ENCODE results near the gene C11orf58.

C11orf58 gene

GRCh38 chr11:16750417-16750816 lies 12.0 kb downstream of the C11orf58 start:
- no peak for TF ChIP-seq USF1 (IDR thresholded peaks at IDR 0.05)
- TF ChIP-seq RAD21 (IDR thresholded peaks at IDR 0.05; ENCODE audit: low read depth) = no peak
- TF ChIP-seq NFIC (IDR thresholded peaks at IDR 0.05) = no peak
- TF ChIP-seq CREB1 (IDR thresholded peaks at IDR 0.05; ENCODE audit: low read depth) = no peak
- TF ChIP-seq EGR1 (IDR thresholded peaks at IDR 0.05) = no peak
- TF ChIP-seq EP300 (IDR thresholded peaks at IDR 0.05; ENCODE audit: borderline replicate concordance) = no peak
- TF ChIP-seq TEAD4 (IDR thresholded peaks at IDR 0.05) = no peak
- no peak for TF ChIP-seq MAX (IDR thresholded peaks at IDR 0.05)
- no peak for TF ChIP-seq REST (IDR thresholded peaks at IDR 0.05; ENCODE audit: low read depth)
- TF ChIP-seq FOXM1 (IDR thresholded peaks at IDR 0.05; ENCODE audit: borderline replicate concordance, low read depth) = no peak
- no peak for TF ChIP-seq ZBTB7A (IDR thresholded peaks at IDR 0.05; ENCODE audit: low read depth)
- no peak for TF ChIP-seq YY1 (IDR thresholded peaks at IDR 0.05; ENCODE audit: low read depth)
- TF ChIP-seq CEBPB (IDR thresholded peaks at IDR 0.05) = no peak
- TF ChIP-seq TAF1 (IDR thresholded peaks at IDR 0.05; ENCODE audit: low read depth) = no peak
- no peak for TF ChIP-seq TCF12 (IDR thresholded peaks at IDR 0.05; ENCODE audit: low read depth)

GRCh38 chr11:16758382-16759024 lies 20.1 kb downstream of the C11orf58 start:
- TF ChIP-seq TEAD4 (IDR thresholded peaks at IDR 0.05) (no peak), EGR1 (IDR thresholded peaks at IDR 0.05) (no peak), ZBTB7A (IDR thresholded peaks at IDR 0.05; ENCODE audit: low read depth) (no peak), FOXM1 (IDR thresholded peaks at IDR 0.05; ENCODE audit: borderline replicate concordance, low read depth) (no peak), YY1 (IDR thresholded peaks at IDR 0.05; ENCODE audit: low read depth) (no peak), TAF1 (IDR thresholded peaks at IDR 0.05; ENCODE audit: low read depth) (no peak), EP300 (IDR thresholded peaks at IDR 0.05; ENCODE audit: borderline replicate concordance) (no peak), REST (IDR thresholded peaks at IDR 0.05; ENCODE audit: low read depth) (no peak), MAX (IDR thresholded peaks at IDR 0.05) (no peak), USF1 (IDR thresholded peaks at IDR 0.05) (no peak), CREB1 (IDR thresholded peaks at IDR 0.05; ENCODE audit: low read depth) (no peak), RAD21 (IDR thresholded peaks at IDR 0.05; ENCODE audit: low read depth) (no peak), CEBPB (IDR thresholded peaks at IDR 0.05) (no peak), NFIC (IDR thresholded peaks at IDR 0.05) (no peak), TCF12 (IDR thresholded peaks at IDR 0.05; ENCODE audit: low read depth) (no peak)

- TF ChIP-seq ZBTB7A (IDR thresholded peaks at IDR 0.05; ENCODE audit: low read depth) = no peak
- TF ChIP-seq CEBPB (IDR thresholded peaks at IDR 0.05) = no peak
- TF ChIP-seq MAX (IDR thresholded peaks at IDR 0.05) = no peak
- no peak for TF ChIP-seq EP300 (IDR thresholded peaks at IDR 0.05; ENCODE audit: borderline replicate concordance)
- no peak for TF ChIP-seq TCF12 (IDR thresholded peaks at IDR 0.05; ENCODE audit: low read depth)
- TF ChIP-seq EGR1 (IDR thresholded peaks at IDR 0.05) = no peak
- TF ChIP-seq CREB1 (IDR thresholded peaks at IDR 0.05; ENCODE audit: low read depth) = no peak
Observed at GRCh38 chr11:16759857-16760508, 21.5 kb downstream of the C11orf58 start.

- TF ChIP-seq ZBTB7A (IDR thresholded peaks at IDR 0.05; ENCODE audit: low read depth) = no peak
- no peak for TF ChIP-seq REST (IDR thresholded peaks at IDR 0.05; ENCODE audit: low read depth)
- no peak for TF ChIP-seq CREB1 (IDR thresholded peaks at IDR 0.05; ENCODE audit: low read depth)
- TF ChIP-seq CEBPB (IDR thresholded peaks at IDR 0.05) = no peak
- no peak for TF ChIP-seq USF1 (IDR thresholded peaks at IDR 0.05)
- TF ChIP-seq EP300 (IDR thresholded peaks at IDR 0.05; ENCODE audit: borderline replicate concordance) = no peak
- TF ChIP-seq NFIC (IDR thresholded peaks at IDR 0.05) = no peak
- TF ChIP-seq TCF12 (IDR thresholded peaks at IDR 0.05; ENCODE audit: low read depth) = no peak
Observed at GRCh38 chr11:16763746-16764145, 25.3 kb downstream of the C11orf58 start.
